Activated CD4-positive, alpha-beta T cell treated with anti-CD3 and anti-CD28 coated beads, Interleukin-2, amount 50 U/mL, for 48 hours (primary cell): Measurements from ENCODE around the gene C3orf62.
"Not testable (repeated sequence)": the region's sequence is repeated elsewhere in the genome, so short reads cannot be mapped to it uniquely, and the experiment has no call there.

ENCODE experiments used
- DNase-seq, 2 experiments: peaks; one replicate each; pipeline ENCODE4 v3.0.0-alpha.2; 2020

The C3orf62 gene

GRCh38 chr3:49266410-49267095, 10.5 kb downstream of the C3orf62 start:
- DNase-seq: no peak

- DNase-seq: no peak
These were observed 11.2 kb downstream of the C3orf62 start for GRCh38 chr3:49265661-49266386.

DNA sequence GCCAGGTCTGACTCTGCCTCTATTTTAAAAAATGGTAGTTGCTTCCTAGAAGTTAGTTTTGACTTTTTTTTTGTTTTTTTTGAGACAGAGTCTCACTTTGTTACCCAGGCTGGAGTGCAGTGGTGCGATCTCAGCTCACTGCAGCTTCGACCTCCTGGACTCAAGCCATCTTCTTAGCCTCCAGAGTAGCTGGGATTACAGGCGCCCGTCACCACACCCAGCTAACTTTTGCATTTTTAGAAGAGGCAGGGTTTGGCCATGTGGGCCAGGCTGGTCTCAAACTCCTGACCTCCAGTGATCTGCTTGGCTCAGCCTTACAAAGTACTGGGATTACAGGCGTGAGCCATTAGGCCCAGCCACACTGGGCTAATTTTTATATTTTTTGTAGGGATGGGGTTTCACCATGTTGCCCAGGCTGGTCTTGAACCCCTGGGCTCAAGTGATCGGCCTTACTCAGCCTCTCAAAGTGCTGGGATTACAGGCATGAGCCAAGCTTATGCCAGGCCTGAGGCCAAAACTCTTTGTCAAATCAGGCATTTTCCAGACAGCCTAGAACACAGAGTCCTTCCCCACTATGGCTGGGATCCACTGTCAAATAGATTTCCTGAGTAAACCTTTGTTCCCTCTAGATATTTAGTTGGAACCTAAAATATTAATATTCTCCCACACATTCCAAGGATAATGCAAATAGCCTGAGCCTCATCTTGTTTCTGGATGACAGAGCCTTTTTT, 13.7 kb downstream of the C3orf62 start:
- no peak for DNase-seq

DNA sequence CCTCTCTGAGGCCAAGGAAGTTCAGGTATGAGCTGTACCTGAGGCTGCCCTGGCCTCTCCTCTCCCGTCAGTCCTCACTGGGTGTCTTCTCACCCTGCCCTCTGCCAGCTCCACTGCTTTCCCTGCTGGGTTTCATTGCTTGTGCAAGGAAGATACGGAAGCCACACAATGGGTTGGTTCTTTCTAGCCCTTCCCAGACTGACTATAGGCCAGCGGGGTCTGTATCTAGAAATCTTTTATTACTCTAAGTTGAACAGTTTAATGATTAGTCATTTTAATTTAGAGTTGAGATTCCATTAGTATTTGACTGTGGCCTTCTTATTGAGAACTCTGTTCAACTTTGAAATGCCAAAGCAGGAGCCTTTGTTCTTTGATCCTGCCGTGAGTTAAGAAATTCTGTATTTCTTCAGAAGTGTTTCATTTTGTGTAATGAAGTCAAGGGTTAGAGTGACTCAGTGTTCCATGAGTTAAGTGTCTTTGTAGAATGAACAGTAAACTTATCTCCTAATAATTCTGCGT, 16.2 kb downstream of the C3orf62 start:
- DNase-seq: no peak

DNA sequence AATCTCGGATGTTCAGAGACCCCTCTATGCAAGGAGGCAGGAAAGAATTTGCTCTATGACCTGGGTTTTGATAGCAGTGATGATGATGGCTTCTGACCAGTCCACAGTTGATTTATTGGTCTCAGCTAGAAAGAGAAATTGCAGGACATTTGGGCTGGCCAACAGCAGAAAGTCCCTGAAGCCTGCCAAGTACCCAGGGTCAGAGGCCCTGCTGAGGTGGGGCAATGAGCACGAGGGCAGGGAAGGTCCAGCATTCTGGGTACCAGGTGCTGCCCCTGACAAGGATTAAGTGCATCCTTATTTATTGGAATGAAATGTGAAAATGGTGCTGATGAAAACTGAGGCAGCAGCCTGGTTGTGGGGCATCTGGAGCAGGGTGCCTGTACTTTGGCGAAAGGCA, 19.8 kb downstream of the C3orf62 start:
- DNase-seq: no peak

DNA sequence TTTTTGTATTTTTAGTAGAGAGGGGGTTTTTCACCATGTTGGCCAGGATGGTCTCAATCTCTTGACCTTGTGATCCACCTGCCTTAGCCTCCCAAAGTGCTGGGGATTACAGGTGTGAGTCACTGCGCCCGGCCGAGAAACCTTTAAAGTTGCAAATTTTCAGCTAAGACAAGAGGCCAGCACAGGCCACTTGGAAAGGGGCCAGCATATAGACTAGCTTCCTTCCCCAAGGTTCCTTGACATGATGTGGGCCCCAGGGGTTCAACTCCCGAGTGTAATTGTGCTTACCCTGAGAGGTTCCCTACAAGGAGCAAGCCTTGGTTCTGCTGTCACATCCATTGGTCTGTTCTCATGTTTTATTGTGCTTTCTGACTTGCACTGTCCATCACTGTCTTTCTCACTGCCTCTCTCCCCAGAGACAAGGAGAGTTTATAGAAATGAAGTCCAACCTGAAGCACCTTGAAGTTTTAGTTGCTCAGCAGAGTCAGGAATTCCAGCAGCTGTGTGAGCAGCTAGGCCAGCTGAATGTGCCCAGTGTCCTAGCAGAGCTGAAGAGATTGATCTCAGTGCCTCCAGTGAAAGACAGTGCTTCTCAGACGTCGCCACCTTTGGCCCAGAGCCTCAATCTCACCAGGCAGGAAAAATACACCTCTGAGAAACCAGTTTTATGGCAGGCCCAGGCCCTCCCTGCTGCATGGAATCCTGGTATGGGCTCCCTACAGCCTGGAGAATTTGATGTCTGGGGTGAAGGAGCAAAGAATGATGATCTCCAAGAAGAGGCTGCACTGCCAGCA, 21.1 kb downstream of the C3orf62 start:
- no peak for DNase-seq

DNA sequence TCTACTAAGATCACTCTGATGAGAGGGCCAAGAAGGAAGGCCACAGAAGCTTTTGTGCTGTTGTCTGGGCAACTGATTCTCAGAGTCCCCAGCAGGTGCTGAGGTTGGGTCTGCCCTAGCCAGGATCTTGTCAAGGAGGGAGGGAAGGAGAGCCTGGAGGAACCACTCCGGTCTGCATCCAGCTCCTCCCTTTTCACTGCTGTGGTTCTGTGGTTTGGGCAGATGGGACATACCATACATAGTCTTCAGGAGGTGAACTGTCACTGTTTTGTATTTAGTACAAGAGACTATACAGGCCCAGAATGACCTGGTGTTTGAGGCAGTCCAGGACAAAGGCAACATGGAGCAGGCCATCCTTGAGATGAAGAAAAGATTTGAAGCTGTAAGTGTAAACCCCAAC, 21.9 kb downstream of the C3orf62 start:
- no peak for DNase-seq

- no peak for DNase-seq
These were observed 23.5 kb downstream of the C3orf62 start for GRCh38 chr3:49253512-49253911.

DNA sequence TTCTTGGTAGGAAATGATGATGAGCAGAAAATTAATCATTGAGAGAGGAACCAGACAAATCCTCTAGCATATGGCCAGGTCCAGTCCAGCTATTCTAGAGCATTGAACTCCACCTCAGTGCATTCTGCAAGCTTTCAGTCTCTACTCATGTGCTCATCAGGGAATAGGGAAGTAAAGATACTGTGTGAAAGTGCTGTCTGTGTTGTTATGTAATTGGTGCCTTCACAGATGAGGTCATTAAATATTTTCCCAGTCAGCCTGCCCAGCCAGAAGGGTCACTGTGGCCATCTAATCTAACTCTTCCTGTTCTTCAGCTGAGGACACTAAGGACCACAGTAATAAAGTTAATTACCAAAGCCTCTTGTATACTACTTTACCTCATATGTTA, 28.2 kb downstream of the C3orf62 start:
- DNase-seq: no peak

GRCh38 chr3:49244581-49245205, 32.3 kb downstream of the C3orf62 start:
- no peak for DNase-seq

DNA sequence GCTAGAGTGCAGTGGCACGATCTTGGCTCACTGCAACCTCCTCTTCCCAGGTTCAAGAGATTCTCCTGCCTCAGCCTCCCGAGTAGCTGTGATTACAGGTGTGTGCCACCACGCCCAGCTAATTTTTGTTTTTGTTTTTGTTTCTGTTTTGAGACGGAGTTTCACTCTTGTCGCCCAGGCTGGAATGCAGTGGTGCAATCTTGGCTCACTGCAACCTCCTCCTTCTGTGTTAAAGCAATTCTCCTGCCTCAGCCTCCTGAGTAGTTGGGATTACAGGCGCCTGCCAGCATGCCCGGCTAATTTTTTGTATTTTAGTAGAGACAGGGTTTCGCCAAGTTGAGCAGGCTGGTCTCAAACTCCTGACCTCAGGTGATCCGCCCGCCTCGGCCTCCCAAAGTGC, 36.9 kb downstream of the C3orf62 start:
- DNase-seq: not testable (repeated sequence)

GRCh38 chr3:49238274-49239127, 38.5 kb downstream of the C3orf62 start:
- no peak for DNase-seq

GRCh38 chr3:49237344-49237743, 39.7 kb downstream of the C3orf62 start:
- DNase-seq: no peak

DNA sequence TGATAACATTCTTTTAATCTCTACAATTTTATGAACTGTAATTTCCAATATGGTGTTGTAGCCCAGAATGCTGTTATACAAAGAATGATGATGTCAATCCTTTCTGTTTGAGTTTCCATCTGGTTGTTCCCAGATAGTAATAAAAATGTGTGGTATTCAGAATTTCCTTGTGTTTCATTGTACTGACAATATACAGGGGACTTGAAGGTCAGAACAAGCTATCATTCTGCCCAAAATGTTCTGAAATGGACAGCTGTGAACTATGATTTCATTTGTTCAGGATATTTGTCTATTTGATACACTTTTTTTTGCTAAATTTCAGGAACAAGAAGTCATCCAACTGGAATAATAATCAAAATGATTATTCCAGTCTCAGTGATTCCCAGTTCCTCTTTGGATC, 40.8 kb downstream of the C3orf62 start:
- DNase-seq: no peak

DNA sequence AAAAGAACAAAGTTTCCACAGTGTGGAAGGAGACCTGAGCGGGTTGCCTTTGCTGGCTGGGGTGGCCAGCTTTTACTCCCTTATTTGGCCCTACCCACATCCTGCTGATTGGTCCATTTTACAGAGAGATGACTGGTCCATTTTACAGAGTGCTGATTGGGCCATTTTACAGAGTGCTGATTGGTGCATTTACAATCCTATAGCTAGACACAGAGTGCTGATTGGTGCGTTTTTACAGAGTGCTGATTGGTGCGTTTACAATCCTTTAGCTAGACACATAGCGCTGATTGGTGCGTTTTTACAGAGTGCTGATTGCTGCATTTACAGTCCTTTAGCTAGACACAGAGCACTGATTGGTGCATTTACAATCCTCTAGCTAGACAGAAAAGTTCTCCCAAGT, 48.2 kb downstream of the C3orf62 start:
- not testable (repeated sequence) for DNase-seq

- DNase-seq: no peak
These were observed 55.0 kb downstream of the C3orf62 start for GRCh38 chr3:49222002-49222401.

- not testable (repeated sequence) for DNase-seq
These were observed 56.0 kb downstream of the C3orf62 start for GRCh38 chr3:49220985-49221563.

DNA sequence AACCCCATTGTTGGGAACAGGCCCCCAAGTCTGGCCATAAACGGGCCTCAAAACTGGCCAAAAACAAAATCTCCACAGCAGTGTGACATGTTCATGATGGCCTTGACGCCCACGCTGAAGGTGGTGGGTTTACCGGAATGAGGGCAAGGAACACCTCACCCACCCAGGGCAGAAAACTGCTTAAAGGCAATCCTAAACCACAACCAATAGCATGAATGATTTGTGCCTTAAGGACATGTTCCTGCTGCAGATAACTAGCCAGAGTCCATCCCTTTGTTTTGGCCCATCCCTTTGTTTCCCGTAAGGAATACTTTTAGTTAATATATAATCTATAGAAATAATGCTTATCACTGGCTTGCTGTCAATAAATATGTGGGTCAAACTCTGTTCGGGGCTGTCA, 57.9 kb downstream of the C3orf62 start:
- DNase-seq: no peak
